HG03520 (cell line): ENCODE data around the gene CHRNG.

Source experiments
- ATAC-seq: cut with Tn5 transposase; IDR thresholded peaks from one replicate; pipeline ENCODE4 v1.9.1; 2021; ENCODE audit warnings: mild to moderate bottlenecking, moderate library complexity; ENCODE audit not compliant: unreplicated experiment

Gene CHRNG

GRCh38 chr2:232539298-232540231, at the start of gene CHRNG:
TSS of gene CHRNG (plus strand) at chr2:232539692. CDS start at chr2:232539748, 56 bp downstream.
- no peak for ATAC-seq

- no peak for ATAC-seq
These were observed 49.0 kb upstream of the CHRNG start for GRCh38 chr2:232490221-232491138.

- no peak for ATAC-seq
These were observed 48.2 kb upstream of the CHRNG start for GRCh38 chr2:232491139-232491780.

GRCh38 chr2:232492236-232492848, 47.1 kb upstream of the CHRNG start:
- ATAC-seq, result no peak

- no peak for ATAC-seq
These were observed 46.4 kb upstream of the CHRNG start for GRCh38 chr2:232492963-232493700.

GRCh38 chr2:232493701-232494474, 45.6 kb upstream of the CHRNG start:
- no peak for ATAC-seq

- ATAC-seq, result no peak
These were observed 45.0 kb upstream of the CHRNG start for GRCh38 chr2:232494542-232494941.

GRCh38 chr2:232495292-232495691, 44.2 kb upstream of the CHRNG start:
- ATAC-seq, result no peak

- ATAC-seq, result no peak
These were observed 42.8 kb upstream of the CHRNG start for GRCh38 chr2:232496501-232497270.

- no peak for ATAC-seq
These were observed 42.1 kb upstream of the CHRNG start for GRCh38 chr2:232497348-232497747.

- no peak for ATAC-seq
These were observed 41.0 kb upstream of the CHRNG start for GRCh38 chr2:232498452-232498851.

GRCh38 chr2:232501331-232501771, 38.1 kb upstream of the CHRNG start:
- ATAC-seq, result no peak

GRCh38 chr2:232501794-232502390, 37.6 kb upstream of the CHRNG start:
- no peak for ATAC-seq

- ATAC-seq, result no peak
These were observed 37.0 kb upstream of the CHRNG start for GRCh38 chr2:232502511-232502910.

GRCh38 chr2:232502911-232503808, 36.3 kb upstream of the CHRNG start:
- no peak for ATAC-seq

- ATAC-seq, result no peak
These were observed 35.6 kb upstream of the CHRNG start for GRCh38 chr2:232503809-232504323.

GRCh38 chr2:232504438-232504837, 35.1 kb upstream of the CHRNG start:
- ATAC-seq, result no peak
